Testis (tissue), 3 donors: ENCODE results near the gene FUT4. TPM values are rescaled to one million over a fixed set of nuclear protein-coding genes. Genes with fewer than 3 reads are reported as not detected.
"Not testable (repeated sequence)": the region's sequence is repeated elsewhere in the genome, so short reads cannot be mapped to it uniquely, and the experiment has no call there.

Experiments
- DNase-seq: peaks from one replicate; pipeline ENCODE4 v3.0.0-alpha.2; 2019
- H3K27ac ChIP-seq, 2 donors: fragments of 200-600 bp; sonication (generic); one replicate each; pipeline ENCODE4 v1.5.1; 2019
- H3K27me3 ChIP-seq: fragments of 200-600 bp; sonication (generic); one replicate; pipeline ENCODE4 v1.5.1; 2019
- H3K36me3 ChIP-seq: fragments of 200-600 bp; sonication (generic); one replicate; pipeline ENCODE4 v1.5.1; 2017; ENCODE audit warnings: low read depth; ENCODE audit errors: missing control alignments
- H3K4me1 ChIP-seq: fragments of 200-600 bp; sonication (generic); one replicate; pipeline ENCODE4 v1.5.1; 2019
- H3K4me3 ChIP-seq, 2 donors: fragments of 200-600 bp; sonication (generic); one replicate each; pipeline ENCODE4 v1.5.1; 2017 to 2019
- H3K9me3 ChIP-seq: fragments of 200-600 bp; sonication (generic); one replicate; pipeline ENCODE4 v1.5.1; 2017
- POLR2A ChIP-seq: fragments of 450-650 bp; IDR thresholded peaks from one replicate; pipeline ENCODE4 v1.6.1; 2017; ENCODE audit warnings: antibody characterized with exemption, mild to moderate bottlenecking, moderate library complexity
- WGBS, 2 donors: methylation state at CpG; one replicate each; pipeline ENCODE4 v1.1.5; 2018; 5-methylcytosine and 5-hydroxymethylcytosine counted together
- intact Hi-C: fragments of 100-400 bp; cut with DNase I; formaldehyde crosslinking; loops from one replicate; pipeline ENCODE4 v1.15.1; 2023; ENCODE audit warnings: low total_unique reads
- polyA plus RNA-seq: library from polyadenylated mRNA; stranded (reverse); fragments of 350-450 nt; fragmentation: Illumina TruSeq; extraction: RNeasy Lipid Tissue Mini Kit (QIAGEN cat#74804); gene quantifications from one replicate; pipeline ENCODE4 v1.2.3, GENCODE V29; 2014; ENCODE audit warnings: low read depth, low replicate concordance; ENCODE audit not compliant: insufficient read depth
- total RNA-seq, 2 donors: library from RNA; depleted of rRNA; stranded (reverse); fragments of >200 nt; gene quantifications; one replicate each; pipeline ENCODE4 v1.2.3, GENCODE V29; 2016
- TF ChIP-seq, protein P1 (sequence below), 3 experiments: fragments of 450-650 bp in 2 of 3; fragments of 200-600 bp in 1 of 3; sonication (generic) in 1 of 3; IDR thresholded peaks; one replicate each; pipeline ENCODE4 v1.5.1; 2016 to 2019; ENCODE audit warnings: antibody characterized with exemption in 3 of 3, mild to moderate bottlenecking in 2 of 3, moderate library complexity in 1 of 3

FUT4 gene
- total and polyA plus RNA-seq, 3 donors from 2014 or later, result 3.8 to 5.9 (median 5.1) TPM

DNA sequence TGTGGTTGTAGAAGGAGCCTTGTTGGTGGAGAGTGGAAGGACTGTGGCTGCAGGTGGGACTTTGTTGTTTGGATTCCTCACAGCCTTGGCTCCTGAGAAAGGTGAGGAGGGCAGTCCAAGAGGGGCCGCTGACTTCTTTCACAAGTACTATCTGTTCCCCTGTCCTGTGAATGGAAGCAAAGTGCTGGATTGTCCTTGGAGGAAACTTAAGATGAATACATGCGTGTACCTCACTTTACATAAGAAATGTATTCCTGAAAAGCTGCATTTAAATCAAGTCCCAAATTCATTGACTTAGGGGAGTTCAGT, 2.4 kb downstream of the FUT4 start:
- H3K4me3 ChIP-seq, result no peak overlapping the region
- intact Hi-C loops, result no loop called here
- WGBS, 2 donors, result 48 to 73% methylated on average over 2 of the region's 2 CpGs
- no peak for TF ChIP-seq POLR2A
- TF ChIP-seq, protein P1, sequence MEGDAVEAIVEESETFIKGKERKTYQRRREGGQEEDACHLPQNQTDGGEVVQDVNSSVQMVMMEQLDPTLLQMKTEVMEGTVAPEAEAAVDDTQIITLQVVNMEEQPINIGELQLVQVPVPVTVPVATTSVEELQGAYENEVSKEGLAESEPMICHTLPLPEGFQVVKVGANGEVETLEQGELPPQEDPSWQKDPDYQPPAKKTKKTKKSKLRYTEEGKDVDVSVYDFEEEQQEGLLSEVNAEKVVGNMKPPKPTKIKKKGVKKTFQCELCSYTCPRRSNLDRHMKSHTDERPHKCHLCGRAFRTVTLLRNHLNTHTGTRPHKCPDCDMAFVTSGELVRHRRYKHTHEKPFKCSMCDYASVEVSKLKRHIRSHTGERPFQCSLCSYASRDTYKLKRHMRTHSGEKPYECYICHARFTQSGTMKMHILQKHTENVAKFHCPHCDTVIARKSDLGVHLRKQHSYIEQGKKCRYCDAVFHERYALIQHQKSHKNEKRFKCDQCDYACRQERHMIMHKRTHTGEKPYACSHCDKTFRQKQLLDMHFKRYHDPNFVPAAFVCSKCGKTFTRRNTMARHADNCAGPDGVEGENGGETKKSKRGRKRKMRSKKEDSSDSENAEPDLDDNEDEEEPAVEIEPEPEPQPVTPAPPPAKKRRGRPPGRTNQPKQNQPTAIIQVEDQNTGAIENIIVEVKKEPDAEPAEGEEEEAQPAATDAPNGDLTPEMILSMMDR (IDR thresholded peaks at IDR 0.05), result no peak
- H3K27me3 ChIP-seq, result no peaks in the 10 kb centered on the region
- H3K36me3 ChIP-seq, result no peaks in the 10 kb centered on the region
- no peaks in the 10 kb centered on the region for H3K4me1 ChIP-seq
- H3K27ac ChIP-seq, result no peak overlapping the region
- no peak for DNase-seq
- H3K9me3 ChIP-seq, result no peaks in the 10 kb centered on the region

DNA sequence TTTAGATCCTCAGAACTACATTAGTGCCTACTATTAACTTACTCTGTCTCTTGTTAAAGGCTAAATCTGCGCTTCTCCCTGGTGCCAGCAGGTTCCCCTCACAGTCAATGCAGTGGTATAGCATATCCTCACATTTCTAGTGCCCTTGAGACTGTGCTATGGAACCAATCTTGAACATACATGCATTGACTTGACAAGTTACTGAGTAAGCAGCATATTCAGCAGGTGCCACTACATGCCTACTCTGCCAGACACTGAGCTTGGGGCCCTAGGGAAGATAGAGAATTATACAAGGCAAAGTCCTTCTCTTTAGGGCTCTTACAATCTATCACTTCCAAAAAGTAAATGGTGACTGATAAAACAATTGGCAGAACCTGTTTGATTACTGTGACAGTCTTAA, 3.2 kb downstream of the FUT4 start:
- no peak overlapping the region for H3K4me3 ChIP-seq
- no peak for DNase-seq
- WGBS, 2 donors, result 82 to 90% methylated on average over 1 of the region's 1 CpG

DNA sequence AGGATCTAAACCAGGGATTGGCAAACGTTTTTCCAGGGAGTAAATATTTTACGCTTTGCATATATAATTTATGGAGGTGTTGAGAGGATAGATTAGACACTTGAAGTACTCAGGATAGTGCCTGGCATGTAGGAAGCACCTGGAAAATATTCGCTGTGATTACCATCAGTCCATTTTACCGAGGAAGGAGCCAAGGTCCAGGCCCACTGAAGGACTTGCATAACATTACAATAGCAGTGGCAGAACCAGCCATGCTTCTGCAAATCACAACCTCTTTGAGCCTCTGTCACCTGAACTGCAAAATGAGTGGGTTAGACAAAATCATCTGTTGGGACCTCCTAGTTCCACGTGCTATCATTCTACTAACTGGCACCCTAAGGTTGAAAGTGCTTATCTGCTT, 5.4 kb downstream of the FUT4 start:
- Histone ChIP-seq H3K36me3 (no peaks in the 10 kb centered on the region), H3K4me3 (no peak overlapping the region), H3K9me3 (no peaks in the 10 kb centered on the region), H3K27ac (no peak overlapping the region), H3K27me3 (no peaks in the 10 kb centered on the region), H3K4me1 (no peaks in the 10 kb centered on the region)
- TF ChIP-seq, protein P1 (IDR thresholded peaks at IDR 0.05), result no peak
- TF ChIP-seq POLR2A, result no peak
- WGBS, 2 donors, result 75 to 77% methylated on average over 5 of the region's 5 CpGs
- no peak for DNase-seq
- intact Hi-C loops, result no loop called here

More for the DNA sequence above, 3.2 kb downstream of the FUT4 start:
- H3K27me3 ChIP-seq, result no peaks in the 10 kb centered on the region
- no peak overlapping the region for H3K27ac ChIP-seq
- TF ChIP-seq, protein P1 (IDR thresholded peaks at IDR 0.05), result no peak
- TF ChIP-seq POLR2A, result no peak
- no peaks in the 10 kb centered on the region for H3K36me3 ChIP-seq
- no peaks in the 10 kb centered on the region for H3K4me1 ChIP-seq
- H3K9me3 ChIP-seq, result no peaks in the 10 kb centered on the region
- intact Hi-C loops, result no loop called here

DNA sequence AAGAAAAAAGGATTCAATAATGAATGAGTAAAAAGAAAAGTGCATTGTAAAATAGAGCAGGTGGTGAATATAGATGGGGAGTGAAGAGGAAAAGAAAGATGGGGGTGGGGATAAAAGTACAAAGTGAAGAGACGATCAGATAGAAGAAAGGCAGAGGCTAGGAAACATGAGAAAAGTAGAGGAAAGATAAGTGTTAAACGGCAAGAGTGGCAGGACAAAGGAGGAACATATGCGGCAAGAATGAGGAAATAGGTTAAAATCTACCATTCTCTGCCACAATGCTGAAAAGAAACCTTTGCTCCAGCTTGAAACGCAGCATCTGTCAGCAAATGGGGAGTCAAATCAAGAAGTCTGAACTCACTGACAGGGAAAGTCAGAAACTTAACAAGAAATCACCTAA, 6.8 kb downstream of the FUT4 start:
- no peaks in the 10 kb centered on the region for H3K9me3 ChIP-seq
- no peak for TF ChIP-seq POLR2A
- TF ChIP-seq, protein P1 (IDR thresholded peaks at IDR 0.05), result no peak
- WGBS, 2 donors, result 71% methylated on average over 4 of the region's 4 CpGs
- no peaks in the 10 kb centered on the region for H3K4me1 ChIP-seq
- DNase-seq, result no peak
- intact Hi-C loops, result no loop called here
- H3K4me3 ChIP-seq, result no peak overlapping the region
- H3K36me3 ChIP-seq, result no peaks in the 10 kb centered on the region
- H3K27ac ChIP-seq, result no peak overlapping the region
- H3K27me3 ChIP-seq, result no peaks in the 10 kb centered on the region

DNA sequence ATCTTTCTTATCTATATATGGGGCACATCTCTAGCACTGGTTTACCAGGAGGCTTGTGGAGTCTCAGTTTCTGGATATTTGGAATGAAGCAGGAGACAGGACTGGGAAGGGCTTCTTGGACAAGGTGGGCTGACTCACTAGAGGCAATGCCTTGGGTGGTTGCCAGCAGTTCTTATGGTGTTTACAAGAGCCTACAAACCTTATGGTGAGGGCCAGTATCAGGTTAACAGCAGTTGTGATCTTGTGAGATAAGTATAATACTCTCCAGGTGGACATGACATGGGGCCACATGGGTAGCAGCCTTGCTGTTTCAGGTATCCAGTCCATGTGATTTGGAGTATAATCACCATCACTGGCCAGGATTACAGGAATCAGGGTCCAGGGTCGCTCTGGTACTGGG, 10.2 kb downstream of the FUT4 start:
- no peaks in the 10 kb centered on the region for H3K36me3 ChIP-seq
- intact Hi-C loops, result no loop called here

DNA sequence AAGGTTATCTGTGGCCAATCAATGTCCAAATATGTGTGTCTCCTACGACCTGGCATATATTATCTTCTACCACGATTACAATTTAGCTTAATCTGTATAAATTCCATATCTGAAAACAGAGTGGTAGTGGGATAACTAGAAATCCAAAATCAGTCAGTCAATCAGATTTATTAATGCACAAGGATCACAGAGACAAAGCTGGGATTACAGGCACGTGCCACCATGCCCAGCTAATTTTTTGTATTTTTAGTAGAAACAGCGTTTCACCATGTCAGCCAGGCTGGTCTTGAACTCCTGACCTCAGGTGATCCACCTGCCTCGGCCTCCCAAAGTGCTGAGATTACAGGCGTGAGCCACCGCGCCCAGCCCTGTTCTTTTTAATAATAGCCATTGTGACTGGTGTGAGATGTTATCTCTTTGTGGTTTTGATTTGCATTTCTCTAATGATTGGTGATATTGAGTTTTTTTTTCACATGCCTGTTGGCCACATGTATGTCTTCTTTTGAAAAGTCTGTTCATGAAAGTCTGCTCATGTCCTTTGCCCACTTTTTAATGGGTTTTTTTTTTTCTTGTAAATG, 12.1 kb downstream of the FUT4 start:
- H3K4me1 ChIP-seq, H3K27ac ChIP-seq, DNase-seq, H3K36me3 ChIP-seq, intact Hi-C loops, H3K4me3 ChIP-seq, H3K27me3 ChIP-seq, H3K9me3 ChIP-seq: not testable (repeated sequence)
- WGBS, 2 donors, result 94% methylated on average over 8 of the region's 8 CpGs

More for the DNA sequence above, 10.2 kb downstream of the FUT4 start:
- H3K4me1 ChIP-seq, result no peaks in the 10 kb centered on the region
- no peak for DNase-seq
- TF ChIP-seq, protein P1 (IDR thresholded peaks at IDR 0.05), result no peak
- no peak for TF ChIP-seq POLR2A
- 33 to 35% methylated on average over 1 of the region's 1 CpG for WGBS, 2 donors
- no peaks in the 10 kb centered on the region for H3K9me3 ChIP-seq
- H3K27me3 ChIP-seq, result no peaks in the 10 kb centered on the region
- H3K27ac ChIP-seq, result no peak overlapping the region
- no peak overlapping the region for H3K4me3 ChIP-seq
